Body of pancreas (tissue), 4 donors: ENCODE measurements around the gene COL4A2. TPM values are rescaled to one million over a fixed set of nuclear protein-coding genes. Genes with fewer than 3 reads are reported as not detected.

Source experiments
- ATAC-seq: fragments of 150-250 bp; one replicate; pipeline ENCODE4 v1.9.1; 2016
- DNase-seq, 4 donors: peaks; one replicate each; pipeline ENCODE4 v3.0.0-alpha.2; 2019
- H3K27ac ChIP-seq, 4 donors: fragments of 200-600 bp; sonication (generic); 1 replicate in 3 of 4; 2 replicates in 1 of 4; pipeline versions ENCODE4 v1.5.1 to v1.6.1; 2016 to 2019; ENCODE audit warnings: mild to moderate bottlenecking in 1 of 4, mixed read lengths in 1 of 4, moderate library complexity in 1 of 4
- H3K27me3 ChIP-seq, 2 donors: fragments of 200-600 bp; sonication (generic); one replicate each; pipeline ENCODE4 v1.6.0; 2016; ENCODE audit warnings: mild to moderate bottlenecking in 1 of 2
- H3K36me3 ChIP-seq, 2 donors: fragments of 200-600 bp; sonication (generic); replicated peaks in 1 of 2; 2 replicates each; pipeline ENCODE4 v1.5.1; 2016; ENCODE audit warnings: low read depth in 2 of 2; ENCODE audit not compliant: insufficient read depth in 1 of 2
- H3K4me1 ChIP-seq: fragments of 200-600 bp; sonication (generic); one replicate; pipeline ENCODE4 v1.6.0; 2016
- H3K4me3 ChIP-seq, 2 donors: fragments of 200-600 bp; sonication (generic); 1 replicate in 1 of 2; 2 replicates in 1 of 2; pipeline ENCODE4 v1.5.1; 2016 to 2019
- H3K9me3 ChIP-seq, 3 donors: fragments of 200-600 bp; sonication (generic); 1 replicate in 2 of 3; 2 replicates in 1 of 3; pipeline ENCODE4 v1.5.1; 2016
- CTCF ChIP-seq, 7 experiments: fragments of 450-650 bp in 4 of 7; fragments of 200-600 bp in 3 of 7; sonication (generic) in 3 of 7; IDR thresholded peaks; one replicate each; pipeline ENCODE4 v1.5.1; 2016 to 2019; ENCODE audit warnings: antibody characterized with exemption in 7 of 7
- POLR2A ChIP-seq, 3 donors: fragments of 450-650 bp; IDR thresholded peaks; one replicate each; pipeline ENCODE4 v1.6.1; 2016; ENCODE audit warnings: antibody characterized with exemption in 3 of 3, mild to moderate bottlenecking in 2 of 3
- WGBS, 2 donors: methylation state at CpG; one replicate each; pipeline ENCODE4 v1.1.5; 2017; 5-methylcytosine and 5-hydroxymethylcytosine counted together
- intact Hi-C: fragments of 100-400 bp; cut with DNase I; formaldehyde crosslinking; loops from one replicate; pipeline ENCODE4 v1.15.1; 2023
- total RNA-seq, 2 donors: library from RNA; depleted of rRNA; stranded (reverse); fragments of >200 nt; gene quantifications; one replicate each; pipeline ENCODE4 v1.1.0, GENCODE V29; 2016

Gene COL4A2
- total RNA-seq, 2 donors from 2014 or later = 69.3 to 230 TPM

- DNase-seq (no peak), ATAC-seq (no peak)
- intact Hi-C loops = no loop called here
- 75 to 76% methylated on average over 7 of the region's 7 CpGs for WGBS, 2 donors
- Histone ChIP-seq H3K4me3 (no peak overlapping the region), H3K4me1 (peaks cover 86% of the 10 kb centered on the region), H3K27me3 (no peaks in the 10 kb centered on the region), H3K9me3 (no peaks in the 10 kb centered on the region), H3K36me3 (no peaks in the 10 kb centered on the region), H3K27ac (peak overlapping the region in 3 of 4 donors; percentile 25 to 70 (median 69))
- TF ChIP-seq CTCF (IDR thresholded peaks at IDR 0.05) = no peak
- no peak for TF ChIP-seq POLR2A (IDR thresholded peaks at IDR 0.05)
These were observed 242.1 kb downstream of the COL4A2 start for GRCh38 chr13:110548891-110549794.

GRCh38 chr13:110549795-110550160 lies 242.7 kb downstream of the COL4A2 start:
- WGBS, 2 donors = 92 to 96% methylated on average over 10 to 11 of the region's 11 CpGs
- Histone ChIP-seq H3K4me1 (peaks cover 88% of the 10 kb centered on the region), H3K4me3 (no peak overlapping the region), H3K27me3 (no peaks in the 10 kb centered on the region), H3K9me3 (no peaks in the 10 kb centered on the region), H3K27ac (peak overlapping the region in 3 of 4 donors; percentile 66 to 70 (median 69)), H3K36me3 (no peaks in the 10 kb centered on the region)
- intact Hi-C loops = no loop called here
- TF ChIP-seq CTCF (IDR thresholded peaks at IDR 0.05) = no peak
- no peak for TF ChIP-seq POLR2A (IDR thresholded peaks at IDR 0.05)
- no peak for ATAC-seq
- no peak for DNase-seq

GRCh38 chr13:110551284-110551683 lies 244.2 kb downstream of the COL4A2 start:
- Histone ChIP-seq H3K36me3 (no peaks in the 10 kb centered on the region), H3K27me3 (no peaks in the 10 kb centered on the region), H3K9me3 (no peaks in the 10 kb centered on the region), H3K27ac (peak overlapping the region in 3 of 4 donors; percentile 66 to 70 (median 69)), H3K4me3 (no peak overlapping the region), H3K4me1 (peaks cover 93% of the 10 kb centered on the region)
- ATAC-seq (no peak), DNase-seq (no peak)
- WGBS, 2 donors = 31 to 38% methylated on average over 11 of the region's 11 CpGs
- intact Hi-C loops = no loop called here
- TF ChIP-seq CTCF (IDR thresholded peaks at IDR 0.05) = no peak
- no peak for TF ChIP-seq POLR2A (IDR thresholded peaks at IDR 0.05)

- TF ChIP-seq CTCF (IDR thresholded peaks at IDR 0.05) (no peak), POLR2A (IDR thresholded peaks at IDR 0.05) (no peak)
- peak overlapping the region; percentile 50 to 98 (median 72) for H3K27ac ChIP-seq
- H3K36me3 ChIP-seq = no peaks in the 10 kb centered on the region
- H3K9me3 ChIP-seq = no peaks in the 10 kb centered on the region
- ATAC-seq (no peak), DNase-seq (no peak)
- H3K27me3 ChIP-seq = no peaks in the 10 kb centered on the region
- intact Hi-C loops = no loop called here
- WGBS, 2 donors = 83% methylated on average over 9 of the region's 9 CpGs
- H3K4me1 ChIP-seq = peaks cover 93% of the 10 kb centered on the region
- H3K4me3 ChIP-seq = no peak overlapping the region
These were observed 245.7 kb downstream of the COL4A2 start for GRCh38 chr13:110552767-110553166.
